ENCODE data around the gene S100A14. TPM values are rescaled to one million over a fixed set of nuclear protein-coding genes. Genes with fewer than 3 reads are reported as not detected.
A peak's percentile ranks its signal among the peaks of the same experiment; 100 is the strongest.

The S100A14 gene
- total and polyA plus RNA-seq, 2 of the 4 experiments (the other 2 are of a cell fraction): 0.10 TPM; not detected in 1

DNA sequence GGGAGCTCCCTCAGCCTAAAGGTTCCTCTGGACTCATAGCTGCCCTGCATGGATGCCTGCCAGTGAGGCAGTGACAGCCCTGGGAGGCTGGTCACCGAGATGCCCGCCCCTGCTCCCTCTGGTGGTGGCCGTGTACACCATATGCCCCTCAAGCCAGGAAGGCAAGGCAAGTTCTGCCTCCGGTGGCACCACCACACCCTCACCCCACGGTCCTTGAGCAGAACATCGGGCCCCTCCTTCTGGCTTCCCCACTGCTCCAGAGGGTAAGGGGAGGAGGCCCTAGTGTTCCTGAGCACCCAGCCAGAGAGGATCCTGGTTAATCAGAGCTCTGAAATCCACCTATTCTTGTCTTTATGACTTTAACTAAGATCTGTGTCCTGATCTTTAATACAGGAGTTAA, 1.5 kb upstream of the S100A14 start:
- H3K18ac ChIP-seq (ENCODE audit: low read depth, low read length): no peak overlapping the region
- no peak overlapping the region for H4K5ac ChIP-seq (ENCODE audit: low read depth, low read length)
- H3K9me1 ChIP-seq (ENCODE audit: insufficient read depth, low read length): no peaks in the 10 kb centered on the region
- H3K4me1 ChIP-seq (ENCODE audit: control insufficient read depth, insufficient read depth, low read length): peaks cover 8% of the 10 kb centered on the region; the same call in 1 of the 2 replicates
- ChIA-PET CTCF (interaction anchor here (2.3 to 2.5 kb wide), 2 partner anchors 16 to 45 kb away, joined by 6 to 15 read pairs; partner anchors contain the start of gene CHTOP), POLR2A (ENCODE audit: unreplicated experiment) (interaction anchor here (0.8 kb wide), 1 partner anchor 111 kb away, joined by 3 read pairs; no protein-coding TSS in a partner anchor)
- H4K91ac ChIP-seq (ENCODE audit: insufficient read depth, low read depth, low read length): peak overlapping the region; percentile 57; the same call in 1 of the 2 replicates
- intact Hi-C loops (cut with micrococcal nuclease): loop anchor here (1.0 kb wide), 1 partner anchor 45 kb away; no protein-coding TSS in a partner anchor
- peak overlapping the region; percentile 29; the same call in 1 of the 2 replicates for H2AK5ac ChIP-seq (ENCODE audit: low read depth, low read length)
- dilution Hi-C loops (cut with HindIII; ENCODE audit: low sequenced_read_pairs, unreplicated experiment): no loop called here
- H3K27ac ChIP-seq (ENCODE audit: insufficient read depth, low read length): no peak overlapping the region
- no TSS peak for BruUV-seq (replicated peaks)
- no peaks in the 10 kb centered on the region for H4K20me1 ChIP-seq (ENCODE audit: insufficient read depth, low read length)
- no peak for TF ChIP-seq NFE2L2 (IDR thresholded peaks at IDR 0.05; ENCODE audit: low read depth, low read length)
- TF ChIP-seq SMC3 (IDR thresholded peaks at IDR 0.05; ENCODE audit: low read depth, low read length): peak; percentile 71
- TF ChIP-seq RAD21 (IDR thresholded peaks at IDR 0.05; ENCODE audit: low read length): peak; percentile 55
- no peak for TF ChIP-seq RCOR1 (IDR thresholded peaks at IDR 0.05; ENCODE audit: insufficient replicate concordance, low read length)
- TF ChIP-seq MXI1 (IDR thresholded peaks at IDR 0.05; ENCODE audit: borderline replicate concordance, low read depth, low read length): no peak
- TF ChIP-seq FOS (IDR thresholded peaks at IDR 0.05; ENCODE audit: low read depth, low read length): no peak
- TF ChIP-seq CEBPB (IDR thresholded peaks at IDR 0.05; ENCODE audit: low read depth, low read length): no peak
- no peak for TF ChIP-seq MAFK (IDR thresholded peaks at IDR 0.05; ENCODE audit: low read depth, low read length)
- TF ChIP-seq BHLHE40 (IDR thresholded peaks at IDR 0.05; ENCODE audit: low read depth, low read length): no peak
- TF ChIP-seq, protein P1, sequence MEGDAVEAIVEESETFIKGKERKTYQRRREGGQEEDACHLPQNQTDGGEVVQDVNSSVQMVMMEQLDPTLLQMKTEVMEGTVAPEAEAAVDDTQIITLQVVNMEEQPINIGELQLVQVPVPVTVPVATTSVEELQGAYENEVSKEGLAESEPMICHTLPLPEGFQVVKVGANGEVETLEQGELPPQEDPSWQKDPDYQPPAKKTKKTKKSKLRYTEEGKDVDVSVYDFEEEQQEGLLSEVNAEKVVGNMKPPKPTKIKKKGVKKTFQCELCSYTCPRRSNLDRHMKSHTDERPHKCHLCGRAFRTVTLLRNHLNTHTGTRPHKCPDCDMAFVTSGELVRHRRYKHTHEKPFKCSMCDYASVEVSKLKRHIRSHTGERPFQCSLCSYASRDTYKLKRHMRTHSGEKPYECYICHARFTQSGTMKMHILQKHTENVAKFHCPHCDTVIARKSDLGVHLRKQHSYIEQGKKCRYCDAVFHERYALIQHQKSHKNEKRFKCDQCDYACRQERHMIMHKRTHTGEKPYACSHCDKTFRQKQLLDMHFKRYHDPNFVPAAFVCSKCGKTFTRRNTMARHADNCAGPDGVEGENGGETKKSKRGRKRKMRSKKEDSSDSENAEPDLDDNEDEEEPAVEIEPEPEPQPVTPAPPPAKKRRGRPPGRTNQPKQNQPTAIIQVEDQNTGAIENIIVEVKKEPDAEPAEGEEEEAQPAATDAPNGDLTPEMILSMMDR (conservative IDR thresholded peaks at IDR 0.05; ENCODE audit: low read depth, low read length): peak; percentile 60
- peak overlapping the region; percentile 54 for H2AFZ ChIP-seq (replicated peaks; ENCODE audit: low read length, poor library complexity)
- no peaks in the 10 kb centered on the region for H3K27me3 ChIP-seq (ENCODE audit: control insufficient read depth, insufficient read depth, low read length)
- H3K14ac ChIP-seq (replicated peaks; ENCODE audit: low read depth, low read length): 0 out of 2 replicates have a peak overlapping the region, but pooled peaks have one; percentile 46
- no CpG with 5 or more reads among the region's 6 CpGs for WGBS, 2 experiments (ENCODE audit: extremely low coverage in 2 of 2, insufficient read length in 1 of 2)
- peaks cover 20% of the 10 kb centered on the region for H3K36me3 ChIP-seq (ENCODE audit: control insufficient read depth, insufficient read depth, low read length)
- H3K4ac ChIP-seq (ENCODE audit: low read depth, low read length): peak overlapping the region; percentile 40; the same call in 1 of the 2 replicates
- no peak overlapping the region for H2BK5ac ChIP-seq (ENCODE audit: low read depth, low read length, poor library complexity, severe bottlenecking)
- peak overlapping the region in 1 of 2 experiments; percentile 31; a peak in 1 of 4 replicates for H4K8ac ChIP-seq (ENCODE audit: low read depth in 2 of 2, low read length in 2 of 2)
- H3K4me2 ChIP-seq (ENCODE audit: low read depth, low read length): no peak overlapping the region
- no peaks in the 10 kb centered on the region for H3K9me3 ChIP-seq (ENCODE audit: control insufficient read depth, insufficient read depth, low read length)
- no peak overlapping the region for H3K4me3 ChIP-seq (ENCODE audit: insufficient read depth, low read depth, low read length)
- H3K56ac ChIP-seq (ENCODE audit: extremely low read depth, insufficient read depth, low read length): no peak overlapping the region
- H2AK9ac ChIP-seq (replicated peaks; ENCODE audit: low read depth, low read length, poor library complexity): peak overlapping the region; percentile 88
- ATAC-seq (ENCODE audit: low read depth) (peak; percentile 48), DNase-seq (no peak)
- no peak overlapping the region for H2BK20ac ChIP-seq (ENCODE audit: low read depth, low read length)
- no peak overlapping the region for H3K9ac ChIP-seq (ENCODE audit: low read depth, low read length)
- 0 out of 2 replicates have a peak overlapping the region, but pooled peaks have one; percentile 11 for H2BK120ac ChIP-seq (ENCODE audit: low read depth, low read length)
- no peak overlapping the region for H3K23ac ChIP-seq (ENCODE audit: low read depth, low read length)
- peaks cover 6 to 13% of the 10 kb centered on the region in 2 experiments for H3K79me1 ChIP-seq (ENCODE audit: low read depth in 1 of 2, low read length in 2 of 2)
- in situ Hi-C loops (cut with MboI; ENCODE audit: low sequenced_read_pairs): no loop called here
- no peak overlapping the region for H2BK15ac ChIP-seq (ENCODE audit: low read depth, low read length)
